Measurements from ENCODE around the gene ADGRL3. TPM values are rescaled to one million over a fixed set of nuclear protein-coding genes. Genes with fewer than 3 reads are reported as not detected.

ADGRL3 gene
- total and polyA plus RNA-seq, 2 donors = 0.82 to 2.0 TPM

DNA sequence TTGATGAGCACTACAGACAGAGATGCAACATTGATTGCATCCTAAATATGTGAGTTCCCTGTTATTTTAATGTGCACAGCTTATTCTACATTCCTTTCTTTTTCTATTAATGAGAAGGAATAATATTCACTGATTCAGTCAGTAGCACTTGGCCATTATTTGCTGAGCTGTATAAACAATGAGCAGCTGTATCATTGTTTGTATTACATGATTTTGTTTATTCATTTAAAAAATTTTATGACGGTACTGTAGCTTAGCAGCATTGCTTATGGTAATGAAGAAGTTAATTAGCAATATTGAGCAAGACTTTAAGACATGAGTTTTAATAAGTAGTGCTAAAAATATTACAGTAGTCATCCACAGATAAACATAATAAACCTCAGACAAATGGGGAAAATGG, 582.0 kb downstream of the ADGRL3 start:
- no peak overlapping the region for H3K27ac ChIP-seq (ENCODE audit: low read depth in 1 of 2, low read length in 1 of 2)
- H3K27me3 ChIP-seq (ENCODE audit: control insufficient read depth in 2 of 2, insufficient read depth in 1 of 2, low read length in 1 of 2) = no peaks in the 10 kb centered on the region
- peaks cover 0 to under 1% of the 10 kb centered on the region in 2 donors for H3K9me3 ChIP-seq (ENCODE audit: control insufficient read depth in 2 of 2, insufficient read depth in 1 of 2, low read length in 1 of 2)
- no peak for DNase-seq (ENCODE audit: low read depth in 6 of 9, low spot score in 9 of 9)
- 94% methylated on average over 1 of the region's 1 CpG for WGBS
- H3K4me3 ChIP-seq (ENCODE audit: low read length in 2 of 2) = no peak overlapping the region
- H3K4me1 ChIP-seq (ENCODE audit: control insufficient read depth in 2 of 2, insufficient read depth in 2 of 2, low read length in 2 of 2) = no peaks in the 10 kb centered on the region
- no peaks in the 10 kb centered on the region for H3K36me3 ChIP-seq (ENCODE audit: control insufficient read depth in 2 of 2, insufficient read depth in 2 of 2, low read length in 1 of 2)

DNA sequence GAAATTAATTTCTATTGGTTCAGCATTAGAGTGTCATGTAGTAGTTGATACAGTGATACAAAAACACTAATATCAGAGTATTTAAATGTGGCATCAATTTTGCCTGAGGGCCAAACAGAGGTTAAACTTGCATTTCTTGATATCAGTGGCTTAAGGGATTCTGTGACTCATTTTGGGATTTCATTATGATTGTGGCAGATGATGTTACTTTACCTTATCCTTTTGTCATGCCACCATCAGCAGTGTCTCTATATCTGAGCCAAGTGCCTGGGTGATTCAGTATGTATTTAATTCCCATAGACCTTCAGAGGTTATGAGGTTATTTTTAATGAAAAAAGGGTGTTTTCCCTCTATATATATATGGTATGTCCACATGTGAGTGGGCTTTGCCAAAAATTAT, 582.9 kb downstream of the ADGRL3 start:
- DNase-seq (ENCODE audit: low read depth in 6 of 9, low spot score in 9 of 9) = no peak
- no peaks in the 10 kb centered on the region for H3K9me3 ChIP-seq (ENCODE audit: control insufficient read depth in 2 of 2, insufficient read depth in 1 of 2, low read length in 1 of 2)
- H3K27ac ChIP-seq (ENCODE audit: low read depth in 1 of 2, low read length in 1 of 2) = no peak overlapping the region
- no peaks in the 10 kb centered on the region for H3K27me3 ChIP-seq (ENCODE audit: control insufficient read depth in 2 of 2, insufficient read depth in 1 of 2, low read length in 1 of 2)
- H3K4me3 ChIP-seq (ENCODE audit: low read length in 2 of 2) = no peak overlapping the region
- no peaks in the 10 kb centered on the region for H3K4me1 ChIP-seq (ENCODE audit: control insufficient read depth in 2 of 2, insufficient read depth in 2 of 2, low read length in 2 of 2)
- no peaks in the 10 kb centered on the region for H3K36me3 ChIP-seq (ENCODE audit: control insufficient read depth in 2 of 2, insufficient read depth in 2 of 2, low read length in 1 of 2)

DNA sequence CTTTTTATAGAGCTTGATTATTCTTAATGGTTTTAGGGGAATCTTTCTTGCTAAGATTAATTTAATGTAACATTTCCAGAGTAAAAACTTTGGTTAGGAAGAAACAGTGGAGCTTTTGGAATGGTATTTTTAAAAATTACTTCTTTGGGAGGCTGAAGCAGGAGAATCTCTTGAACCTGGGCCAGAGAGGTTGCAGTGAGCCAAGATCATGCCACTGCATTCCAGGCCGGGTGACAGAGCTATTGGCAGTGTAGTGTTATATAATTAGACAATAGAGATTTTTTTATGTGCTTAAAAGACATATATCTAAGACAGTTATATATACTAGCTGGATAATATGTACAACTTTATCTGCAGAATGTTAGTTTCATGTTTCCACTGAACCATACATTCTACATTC, 585.6 kb downstream of the ADGRL3 start:
- Histone ChIP-seq H3K4me3 (ENCODE audit: low read length in 2 of 2) (no peak overlapping the region), H3K27me3 (ENCODE audit: control insufficient read depth in 2 of 2, insufficient read depth in 1 of 2, low read length in 1 of 2) (no peaks in the 10 kb centered on the region), H3K36me3 (ENCODE audit: control insufficient read depth in 2 of 2, insufficient read depth in 2 of 2, low read length in 1 of 2) (no peaks in the 10 kb centered on the region), H3K9me3 (ENCODE audit: control insufficient read depth in 2 of 2, insufficient read depth in 1 of 2, low read length in 1 of 2) (no peaks in the 10 kb centered on the region), H3K4me1 (ENCODE audit: control insufficient read depth in 2 of 2, insufficient read depth in 2 of 2, low read length in 2 of 2) (no peaks in the 10 kb centered on the region), H3K27ac (ENCODE audit: low read depth in 1 of 2, low read length in 1 of 2) (no peak overlapping the region)
- DNase-seq (ENCODE audit: low read depth in 6 of 9, low spot score in 9 of 9) = no peak
- 85% methylated on average over 1 of the region's 1 CpG for WGBS

DNA sequence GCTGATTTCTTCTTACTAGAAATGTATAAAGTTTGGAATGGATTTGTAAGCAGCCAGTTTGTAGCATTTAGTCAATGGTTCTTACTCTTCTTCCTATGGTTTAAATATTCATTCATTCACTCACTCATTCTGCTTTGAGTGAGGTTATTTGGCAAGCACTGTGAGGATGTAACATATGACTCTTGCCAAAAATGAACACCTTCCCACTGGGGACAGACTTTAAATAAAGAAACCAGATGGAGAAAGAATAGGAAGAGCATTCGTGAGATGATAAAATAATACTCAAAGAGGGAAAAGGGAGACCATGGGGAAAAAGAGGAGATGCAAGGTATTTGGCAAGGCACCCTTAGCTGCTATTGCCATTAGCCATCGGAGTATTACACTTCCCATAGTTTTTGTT, 586.1 kb downstream of the ADGRL3 start:
- peaks cover 0 to under 1% of the 10 kb centered on the region in 2 donors for H3K9me3 ChIP-seq (ENCODE audit: control insufficient read depth in 2 of 2, insufficient read depth in 1 of 2, low read length in 1 of 2)
- WGBS = 92% methylated on average over 2 of the region's 2 CpGs
- H3K4me1 ChIP-seq (ENCODE audit: control insufficient read depth in 2 of 2, insufficient read depth in 2 of 2, low read length in 2 of 2) = no peaks in the 10 kb centered on the region

DNA sequence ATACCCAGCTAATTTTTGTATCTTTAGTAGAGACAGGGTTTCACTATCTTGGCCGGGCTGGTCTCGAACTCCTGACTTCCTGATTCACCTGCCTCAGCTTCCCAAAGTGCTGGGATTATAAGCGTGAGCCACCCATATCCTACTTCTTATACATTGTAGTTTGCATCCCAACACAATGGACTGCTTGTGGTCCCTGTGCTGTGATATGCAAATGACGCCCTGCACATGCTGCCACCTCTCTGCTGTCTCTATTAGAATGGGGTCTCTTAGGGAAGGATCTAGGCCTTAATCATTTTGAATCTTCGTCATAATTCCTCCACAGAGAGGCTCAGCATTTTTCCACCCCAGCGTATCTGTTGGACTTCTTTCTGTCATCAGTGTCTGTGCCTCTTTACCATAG, 595.9 kb downstream of the ADGRL3 start:
- Histone ChIP-seq H3K4me3 (ENCODE audit: low read length in 2 of 2) (no peak overlapping the region), H3K9me3 (ENCODE audit: control insufficient read depth in 2 of 2, insufficient read depth in 1 of 2, low read length in 1 of 2) (peaks cover 0 to 9% of the 10 kb centered on the region in 2 donors), H3K27me3 (ENCODE audit: control insufficient read depth in 2 of 2, insufficient read depth in 1 of 2, low read length in 1 of 2) (no peaks in the 10 kb centered on the region), H3K36me3 (ENCODE audit: control insufficient read depth in 2 of 2, insufficient read depth in 2 of 2, low read length in 1 of 2) (no peaks in the 10 kb centered on the region), H3K4me1 (ENCODE audit: control insufficient read depth in 2 of 2, insufficient read depth in 2 of 2, low read length in 2 of 2) (no peaks in the 10 kb centered on the region), H3K27ac (ENCODE audit: low read depth in 1 of 2, low read length in 1 of 2) (no peak overlapping the region)
- DNase-seq (ENCODE audit: low read depth in 6 of 9, low spot score in 9 of 9) = no peak
- WGBS = 86% methylated on average over 6 of the region's 6 CpGs

More for the DNA sequence above, 586.1 kb downstream of the ADGRL3 start:
- no peaks in the 10 kb centered on the region for H3K36me3 ChIP-seq (ENCODE audit: control insufficient read depth in 2 of 2, insufficient read depth in 2 of 2, low read length in 1 of 2)
- no peak for DNase-seq (ENCODE audit: low read depth in 6 of 9, low spot score in 9 of 9)
- H3K27me3 ChIP-seq (ENCODE audit: control insufficient read depth in 2 of 2, insufficient read depth in 1 of 2, low read length in 1 of 2) = no peaks in the 10 kb centered on the region
- H3K27ac ChIP-seq (ENCODE audit: low read depth in 1 of 2, low read length in 1 of 2) = no peak overlapping the region
- no peak overlapping the region for H3K4me3 ChIP-seq (ENCODE audit: low read length in 2 of 2)

DNA sequence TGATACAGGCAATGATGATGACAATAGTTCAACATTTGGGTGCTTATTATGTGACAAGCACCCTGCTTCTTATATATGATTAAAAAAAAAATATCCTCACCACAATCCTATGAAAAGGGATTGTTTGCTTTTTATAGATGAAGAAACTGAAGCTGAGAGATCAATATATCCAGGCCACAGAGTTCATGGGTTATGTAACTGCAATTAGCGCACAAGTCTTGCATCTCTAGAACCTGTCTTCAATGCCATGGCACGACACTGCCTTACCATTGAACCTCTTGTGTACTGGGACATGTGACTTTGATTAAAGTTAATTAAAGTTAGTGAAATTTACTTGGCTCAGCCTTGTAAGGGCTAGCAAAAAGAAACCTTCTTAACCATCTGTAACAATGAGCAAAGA, 599.7 kb downstream of the ADGRL3 start:
- H3K27ac ChIP-seq (ENCODE audit: low read depth in 1 of 2, low read length in 1 of 2) = no peak overlapping the region
- no peaks in the 10 kb centered on the region for H3K27me3 ChIP-seq (ENCODE audit: control insufficient read depth in 2 of 2, insufficient read depth in 1 of 2, low read length in 1 of 2)
- H3K4me1 ChIP-seq (ENCODE audit: control insufficient read depth in 2 of 2, insufficient read depth in 2 of 2, low read length in 2 of 2) = no peaks in the 10 kb centered on the region
- H3K9me3 ChIP-seq (ENCODE audit: control insufficient read depth in 2 of 2, insufficient read depth in 1 of 2, low read length in 1 of 2) = no peaks in the 10 kb centered on the region
- no peak overlapping the region for H3K4me3 ChIP-seq (ENCODE audit: low read length in 2 of 2)
- DNase-seq (ENCODE audit: low read depth in 6 of 9, low spot score in 9 of 9) = no peak
- 70% methylated on average over 2 of the region's 2 CpGs for WGBS
- H3K36me3 ChIP-seq (ENCODE audit: control insufficient read depth in 2 of 2, insufficient read depth in 2 of 2, low read length in 1 of 2) = no peaks in the 10 kb centered on the region

DNA sequence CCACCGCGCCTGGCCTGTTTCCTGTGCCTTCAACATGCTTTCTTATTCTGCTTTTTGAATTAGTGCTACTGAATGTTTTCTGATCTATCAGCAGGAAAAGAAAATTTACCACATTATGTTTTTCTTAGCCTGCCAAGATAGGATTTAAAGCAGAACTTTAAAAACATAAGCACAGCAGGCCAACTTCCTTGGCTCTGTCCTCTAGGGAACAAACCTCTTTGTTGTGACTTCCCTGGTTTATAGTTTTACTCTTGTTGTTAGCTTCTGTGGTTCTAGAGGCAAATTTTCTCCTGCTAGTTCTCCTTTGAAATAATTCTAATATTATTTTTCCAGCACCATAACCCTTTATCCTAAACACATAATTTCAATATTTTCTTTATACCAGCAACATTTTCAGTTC, 605.1 kb downstream of the ADGRL3 start:
- WGBS = 99% methylated on average over 2 of the region's 2 CpGs
- no peaks in the 10 kb centered on the region for H3K36me3 ChIP-seq (ENCODE audit: control insufficient read depth in 2 of 2, insufficient read depth in 2 of 2, low read length in 1 of 2)
- no peaks in the 10 kb centered on the region for H3K9me3 ChIP-seq (ENCODE audit: control insufficient read depth in 2 of 2, insufficient read depth in 1 of 2, low read length in 1 of 2)
- no peak overlapping the region for H3K27ac ChIP-seq (ENCODE audit: low read depth in 1 of 2, low read length in 1 of 2)
- no peaks in the 10 kb centered on the region for H3K4me1 ChIP-seq (ENCODE audit: control insufficient read depth in 2 of 2, insufficient read depth in 2 of 2, low read length in 2 of 2)
- no peak overlapping the region for H3K4me3 ChIP-seq (ENCODE audit: low read length in 2 of 2)
- DNase-seq (ENCODE audit: low read depth in 6 of 9, low spot score in 9 of 9) = no peak
- no peaks in the 10 kb centered on the region for H3K27me3 ChIP-seq (ENCODE audit: control insufficient read depth in 2 of 2, insufficient read depth in 1 of 2, low read length in 1 of 2)

DNA sequence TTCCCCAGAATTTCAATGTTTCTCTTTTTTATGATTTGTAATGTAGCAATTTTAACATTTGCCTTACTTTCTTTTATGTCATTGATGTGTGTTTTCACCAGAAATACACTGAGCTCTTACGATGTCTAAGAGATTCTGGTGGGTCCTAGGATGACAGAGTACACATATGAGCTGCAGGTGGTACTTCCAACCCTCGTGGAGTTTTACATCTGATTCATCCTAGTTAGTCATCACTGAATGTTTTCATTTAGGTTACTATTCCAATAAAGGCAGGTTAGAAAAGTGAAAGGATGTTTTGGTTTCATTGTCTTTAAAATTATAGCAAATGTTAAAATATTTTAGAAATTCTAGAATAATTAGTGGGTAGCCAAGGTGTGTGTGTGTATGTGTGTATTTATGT, 605.9 kb downstream of the ADGRL3 start:
- Histone ChIP-seq H3K27ac (ENCODE audit: low read depth in 1 of 2, low read length in 1 of 2) (no peak overlapping the region), H3K36me3 (ENCODE audit: control insufficient read depth in 2 of 2, insufficient read depth in 2 of 2, low read length in 1 of 2) (no peaks in the 10 kb centered on the region), H3K4me1 (ENCODE audit: control insufficient read depth in 2 of 2, insufficient read depth in 2 of 2, low read length in 2 of 2) (no peaks in the 10 kb centered on the region), H3K4me3 (ENCODE audit: low read length in 2 of 2) (no peak overlapping the region), H3K9me3 (ENCODE audit: control insufficient read depth in 2 of 2, insufficient read depth in 1 of 2, low read length in 1 of 2) (no peaks in the 10 kb centered on the region), H3K27me3 (ENCODE audit: control insufficient read depth in 2 of 2, insufficient read depth in 1 of 2, low read length in 1 of 2) (no peaks in the 10 kb centered on the region)
- 86% methylated on average over 2 of the region's 2 CpGs for WGBS
- no peak for DNase-seq (ENCODE audit: low read depth in 6 of 9, low spot score in 9 of 9)

DNA sequence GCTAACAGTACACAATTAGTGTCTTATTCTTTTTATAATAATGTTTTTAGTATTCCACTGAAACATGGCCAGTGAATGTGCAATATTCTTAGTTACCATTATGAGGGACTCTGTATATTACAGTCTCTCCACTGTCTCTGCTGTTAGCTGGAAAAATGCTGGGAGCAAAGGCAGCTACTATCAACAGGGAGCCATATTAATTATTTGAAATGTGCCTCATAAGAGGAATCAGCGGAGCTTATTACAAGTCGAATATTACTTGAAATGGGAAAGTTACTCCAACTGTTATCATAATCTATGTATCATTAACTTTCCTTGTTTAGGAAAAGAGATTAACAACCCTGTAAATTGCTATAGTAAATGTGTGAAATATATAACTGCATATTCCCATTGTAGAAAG, 612.0 kb downstream of the ADGRL3 start:
- WGBS = 72% methylated on average over 2 of the region's 2 CpGs
- Histone ChIP-seq H3K9me3 (ENCODE audit: control insufficient read depth in 2 of 2, insufficient read depth in 1 of 2, low read length in 1 of 2) (peaks cover 0 to 7% of the 10 kb centered on the region in 2 donors), H3K27me3 (ENCODE audit: control insufficient read depth in 2 of 2, insufficient read depth in 1 of 2, low read length in 1 of 2) (no peaks in the 10 kb centered on the region), H3K4me1 (ENCODE audit: control insufficient read depth in 2 of 2, insufficient read depth in 2 of 2, low read length in 2 of 2) (no peaks in the 10 kb centered on the region), H3K27ac (ENCODE audit: low read depth in 1 of 2, low read length in 1 of 2) (no peak overlapping the region), H3K4me3 (ENCODE audit: low read length in 2 of 2) (no peak overlapping the region), H3K36me3 (ENCODE audit: control insufficient read depth in 2 of 2, insufficient read depth in 2 of 2, low read length in 1 of 2) (no peaks in the 10 kb centered on the region)
- no peak for DNase-seq (ENCODE audit: low read depth in 6 of 9, low spot score in 9 of 9)

DNA sequence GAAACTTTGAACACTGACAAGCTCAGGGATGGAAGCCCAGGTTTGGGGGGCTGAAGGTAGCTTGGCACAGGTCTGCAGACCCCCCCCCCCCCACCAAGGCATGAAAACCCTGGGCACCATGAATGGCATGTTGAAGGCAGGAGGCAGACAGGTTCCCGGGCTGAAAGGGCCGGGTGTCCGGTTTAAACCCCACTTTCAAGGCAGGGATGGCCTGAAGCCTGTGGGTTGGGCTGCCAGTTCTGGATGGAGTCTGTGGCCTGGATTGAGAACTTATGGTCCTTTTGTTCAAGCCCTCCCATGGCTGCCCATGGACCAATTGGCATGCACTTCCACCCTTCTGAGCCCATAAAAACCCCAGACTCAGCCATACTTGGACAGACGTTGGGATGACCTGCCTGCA, 616.9 kb downstream of the ADGRL3 start:
- no peaks in the 10 kb centered on the region for H3K36me3 ChIP-seq (ENCODE audit: control insufficient read depth in 2 of 2, insufficient read depth in 2 of 2, low read length in 1 of 2)
- WGBS = 93% methylated on average over 4 of the region's 4 CpGs
- H3K4me3 ChIP-seq (ENCODE audit: low read length in 2 of 2) = no peak overlapping the region
- DNase-seq (ENCODE audit: low read depth in 6 of 9, low spot score in 9 of 9) = no peak
- H3K9me3 ChIP-seq (ENCODE audit: control insufficient read depth in 2 of 2, insufficient read depth in 1 of 2, low read length in 1 of 2) = peaks cover 0 to 9% of the 10 kb centered on the region in 2 donors
- H3K27ac ChIP-seq (ENCODE audit: low read depth in 1 of 2, low read length in 1 of 2) = no peak overlapping the region
- H3K27me3 ChIP-seq (ENCODE audit: control insufficient read depth in 2 of 2, insufficient read depth in 1 of 2, low read length in 1 of 2) = no peaks in the 10 kb centered on the region
- no peaks in the 10 kb centered on the region for H3K4me1 ChIP-seq (ENCODE audit: control insufficient read depth in 2 of 2, insufficient read depth in 2 of 2, low read length in 2 of 2)

Data from thymus (tissue), 11 donors.